Airway epithelial cell (primary cell): ENCODE data around the gene MT1B. TPM values are rescaled to one million over a fixed set of nuclear protein-coding genes. Genes with fewer than 3 reads are reported as not detected.

Experiments
- total RNA-seq: library from RNA; depleted of rRNA; stranded (reverse); fragments of >200 nt; gene quantifications from 2 replicates; pipeline ENCODE4 v1.2.3, GENCODE V29; 2015

The MT1B gene
- not detected in 2 replicates for total RNA-seq

GRCh38 chr16:56651586-56651985, at the start of gene MT1B:
Gene MT1B, plus strand, starts transcription at chr16:56651886. Its CDS starts 68 bp downstream, at chr16:56651954.

GRCh38 chr16:56608043-56608875, 43.4 kb upstream of the MT1B start, which contains the start of gene MT2A:
Gene MT2A, plus strand, starts transcription at chr16:56608584. Its CDS starts 72 bp downstream, at chr16:56608656.

GRCh38 chr16:56625140-56625942, 26.3 kb upstream of the MT1B start, which contains the start of gene MT1E:
Gene MT1E, plus strand, starts transcription at chr16:56625781. Its CDS starts 71 bp downstream, at chr16:56625852.

GRCh38 chr16:56632156-56632847, 19.4 kb upstream of the MT1B start, which contains the start of gene MT1M:
Gene MT1M, plus strand, starts transcription at chr16:56632659. Its CDS starts 73 bp downstream, at chr16:56632732.

GRCh38 chr16:56637814-56638750, 13.6 kb upstream of the MT1B start, which contains the start of gene MT1A:
Gene MT1A, plus strand, starts transcription at chr16:56638666. Its CDS starts 73 bp downstream, at chr16:56638739.

GRCh38 chr16:56657555-56658326, 6.1 kb downstream of the MT1B start, which contains the start of gene MT1F:
Gene MT1F, plus strand, starts transcription at chr16:56657959. Its CDS starts 100 bp downstream, at chr16:56658059.

GRCh38 chr16:56667581-56668571, 16.2 kb downstream of the MT1B start, which contains the start of gene MT1G:
Gene MT1G, minus strand, starts transcription at chr16:56668065. Its CDS starts 72 bp downstream, at chr16:56667993.

GRCh38 chr16:56669005-56669839, 17.5 kb downstream of the MT1B start, which contains the start of gene MT1H:
Gene MT1H, plus strand, starts transcription at chr16:56669814. Its CDS starts 71 bp downstream, at chr16:56669885.

GRCh38 chr16:56681939-56682702, 30.4 kb downstream of the MT1B start, which contains the start of gene MT1X:
Gene MT1X, plus strand, starts transcription at chr16:56682470. Its CDS starts 71 bp downstream, at chr16:56682541.

Other genes starting within 250 kb of the MT1B start
- 107 and 112 TPM in 2 replicates for gene AMFR, start 226.3 kb upstream of the MT1B start, total RNA-seq
- gene NUDT21, start 200.6 kb upstream of the MT1B start, total RNA-seq = 63.7 and 67.4 TPM in 2 replicates
- gene OGFOD1, start 200.3 kb upstream of the MT1B start, total RNA-seq = 49.7 and 62.8 TPM in 2 replicates
- 29.3 and 35.9 TPM in 2 replicates for gene BBS2, start 131.9 kb upstream of the MT1B start, total RNA-seq
- gene MT4, start 86.8 kb upstream of the MT1B start, total RNA-seq = not detected in 2 replicates
- gene MT3, start 62.4 kb upstream of the MT1B start, total RNA-seq = not detected in 2 replicates
- gene MT2A, start 43.3 kb upstream of the MT1B start, total RNA-seq = 602 and 1,004 TPM in 2 replicates
- 367 and 549 TPM in 2 replicates for gene MT1E, start 26.1 kb upstream of the MT1B start, total RNA-seq
- gene MT1M, start 19.2 kb upstream of the MT1B start, total RNA-seq = not detected in 2 replicates
- gene MT1A, start 13.2 kb upstream of the MT1B start, total RNA-seq = not detected in 2 replicates
- 1.5 and 6.8 TPM in 2 replicates for gene MT1F, start 6.1 kb downstream of the MT1B start, total RNA-seq
- 1.1 TPM in 1 of 2 replicates, not detected in the other for gene MT1G, start 16.2 kb downstream of the MT1B start, total RNA-seq
- not detected in 2 replicates for gene MT1H, start 17.9 kb downstream of the MT1B start, total RNA-seq
- 1,022 and 1,842 TPM in 2 replicates for gene MT1X, start 30.6 kb downstream of the MT1B start, total RNA-seq
- 52.4 and 72.1 TPM in 2 replicates for gene NUP93, start 78.2 kb downstream of the MT1B start, total RNA-seq
- gene SLC12A3, start 213.3 kb downstream of the MT1B start, total RNA-seq = not detected in 2 replicates